Measurements from ENCODE around the gene OR2AG1.

DNA sequence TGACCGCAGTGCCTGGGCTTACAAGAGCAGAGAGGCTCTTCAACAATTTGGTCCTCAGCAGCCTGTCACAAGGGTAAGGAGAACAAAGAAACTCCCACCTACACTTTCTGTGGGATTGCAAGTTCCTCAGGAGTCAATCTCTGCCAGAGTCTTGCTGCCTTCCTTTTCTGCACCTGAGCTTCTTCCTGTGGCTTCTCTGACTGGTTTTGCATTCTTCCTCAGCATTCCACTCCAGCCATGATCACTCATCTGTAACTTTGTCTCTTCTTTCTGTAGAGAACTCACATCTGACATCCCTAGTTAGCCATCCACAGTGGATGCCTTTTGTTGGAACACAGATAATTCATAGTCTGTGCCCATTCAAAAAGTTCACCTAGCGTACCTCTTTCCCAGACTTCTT is 30.8 kb downstream of the OR2AG1 start:
- TF ChIP-seq, protein P1, sequence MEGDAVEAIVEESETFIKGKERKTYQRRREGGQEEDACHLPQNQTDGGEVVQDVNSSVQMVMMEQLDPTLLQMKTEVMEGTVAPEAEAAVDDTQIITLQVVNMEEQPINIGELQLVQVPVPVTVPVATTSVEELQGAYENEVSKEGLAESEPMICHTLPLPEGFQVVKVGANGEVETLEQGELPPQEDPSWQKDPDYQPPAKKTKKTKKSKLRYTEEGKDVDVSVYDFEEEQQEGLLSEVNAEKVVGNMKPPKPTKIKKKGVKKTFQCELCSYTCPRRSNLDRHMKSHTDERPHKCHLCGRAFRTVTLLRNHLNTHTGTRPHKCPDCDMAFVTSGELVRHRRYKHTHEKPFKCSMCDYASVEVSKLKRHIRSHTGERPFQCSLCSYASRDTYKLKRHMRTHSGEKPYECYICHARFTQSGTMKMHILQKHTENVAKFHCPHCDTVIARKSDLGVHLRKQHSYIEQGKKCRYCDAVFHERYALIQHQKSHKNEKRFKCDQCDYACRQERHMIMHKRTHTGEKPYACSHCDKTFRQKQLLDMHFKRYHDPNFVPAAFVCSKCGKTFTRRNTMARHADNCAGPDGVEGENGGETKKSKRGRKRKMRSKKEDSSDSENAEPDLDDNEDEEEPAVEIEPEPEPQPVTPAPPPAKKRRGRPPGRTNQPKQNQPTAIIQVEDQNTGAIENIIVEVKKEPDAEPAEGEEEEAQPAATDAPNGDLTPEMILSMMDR (IDR thresholded peaks at IDR 0.05; ENCODE audit: insufficient read depth, low read depth, low read length), result no peak
- no peak for TF ChIP-seq EZH2 (IDR thresholded peaks at IDR 0.05; ENCODE audit: insufficient read depth, low read length)

All from astrocyte (in vitro differentiated cells and primary cell).